SH-SY5Y (cell line): ENCODE results near the gene ASIC4.

Experiments
- GATA2 ChIP-seq: IDR thresholded peaks from 2 replicates; pipeline ENCODE4 v1.6.1; 2011; ENCODE audit warnings: mild to moderate bottlenecking, low read depth, low read length
- GATA3 ChIP-seq: IDR thresholded peaks from 2 replicates; pipeline ENCODE4 v1.6.1; 2011; ENCODE audit warnings: low read depth, mild to moderate bottlenecking, low read length, moderate library complexity

DNA sequence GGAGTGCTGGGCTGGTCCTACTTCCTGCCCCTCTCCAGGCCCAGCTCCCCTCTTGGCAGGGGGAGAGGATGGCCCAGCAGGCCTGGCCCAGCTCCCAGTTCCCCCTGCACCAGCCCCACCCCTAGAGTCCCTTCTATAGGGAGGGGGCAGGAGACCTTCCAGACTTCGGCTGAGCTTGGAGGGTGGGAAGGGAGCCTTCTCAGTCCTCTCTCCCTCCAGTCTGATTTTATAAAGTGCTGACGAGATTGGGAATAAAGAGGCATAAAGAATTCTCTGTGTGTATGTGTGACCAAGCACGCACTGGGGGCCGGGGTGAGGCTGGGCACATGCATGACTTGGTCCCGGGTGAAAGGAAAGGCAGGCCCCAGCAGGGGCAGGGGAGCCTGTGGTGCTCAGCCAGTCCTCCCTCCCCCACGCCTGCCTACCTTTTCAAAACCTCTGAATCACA is 24.2 kb downstream of the ASIC4 start:
- TF ChIP-seq GATA3, result no peak
- no peak for TF ChIP-seq GATA2
